ENCODE results near the gene ACCSL. TPM values are rescaled to one million over a fixed set of nuclear protein-coding genes. Genes with fewer than 3 reads are reported as not detected.

Gene ACCSL
- total RNA-seq, 2 experiments from 2014 or later = not detected

DNA sequence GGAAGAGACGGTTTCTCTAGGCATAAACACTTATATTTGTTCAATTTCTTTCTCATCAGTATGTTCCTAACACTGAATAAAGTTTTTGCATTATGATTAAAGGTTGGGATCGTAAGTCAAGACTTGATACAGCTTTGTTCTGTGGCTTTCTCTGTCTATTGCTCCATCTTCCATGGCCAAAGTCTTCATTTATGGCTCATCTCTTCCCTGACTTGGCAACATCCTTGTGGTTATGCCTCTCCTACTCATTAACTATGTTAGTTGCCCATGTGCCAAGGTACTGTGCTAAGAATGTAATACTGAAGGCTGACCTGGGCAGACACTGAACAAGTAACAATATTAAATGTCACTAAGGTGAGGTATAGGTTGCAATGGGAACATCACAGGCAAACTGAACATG lies 1.6 kb upstream of the ACCSL start:
- ChIA-PET CTCF (interaction anchor here (1.0 kb wide), 1 partner anchor 13 kb away, joined by 3 read pairs; no protein-coding TSS in a partner anchor), POLR2A (no interaction called here)
- H3K36me3 Mint-ChIP-seq (ENCODE audit: low read depth) = no peaks in the 10 kb centered on the region
- H3K4me3 Mint-ChIP-seq = no peak overlapping the region
- no peak overlapping the region for H3K27ac Mint-ChIP-seq
- H3K9me3 Mint-ChIP-seq = peaks cover 4% of the 10 kb centered on the region
- no peak for DNase-seq
- no peaks in the 10 kb centered on the region for H3K27me3 Mint-ChIP-seq
- H3K4me1 Mint-ChIP-seq = no peaks in the 10 kb centered on the region

GRCh38 chr11:44047298-44047697 lies 483 bp upstream of the ACCSL start:
- no peaks in the 10 kb centered on the region for H3K27me3 Mint-ChIP-seq
- H3K4me3 Mint-ChIP-seq = no peak overlapping the region
- H3K4me1 Mint-ChIP-seq = no peaks in the 10 kb centered on the region
- no peak overlapping the region for H3K27ac Mint-ChIP-seq
- DNase-seq = no peak
- H3K9me3 Mint-ChIP-seq = no peaks in the 10 kb centered on the region
- ChIA-PET CTCF (interaction anchor here (0.5 kb wide), 1 partner anchor 51 kb away, joined by 3 read pairs; no protein-coding TSS in a partner anchor), POLR2A (no interaction called here)
- no peaks in the 10 kb centered on the region for H3K36me3 Mint-ChIP-seq (ENCODE audit: low read depth)

DNA sequence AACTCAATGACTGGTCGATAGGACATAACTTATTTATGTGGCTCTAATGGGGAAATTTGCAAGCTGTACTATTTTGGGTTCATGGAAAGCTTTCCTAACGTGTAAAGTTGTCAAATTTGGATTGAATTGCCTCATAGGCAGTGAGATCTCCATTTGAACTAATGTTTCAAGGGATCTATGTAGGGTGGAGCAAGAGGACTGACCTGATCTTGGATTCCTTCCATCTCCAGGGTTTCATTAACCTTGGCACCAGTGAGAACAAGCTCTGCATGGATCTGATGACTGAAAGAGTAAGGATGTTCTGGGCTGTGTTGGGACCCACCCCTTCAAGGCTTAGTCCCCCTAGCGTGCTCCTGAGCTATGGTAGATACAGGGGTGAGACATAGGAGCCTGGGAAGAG lies 2.1 kb downstream of the ACCSL start:
- no peak for DNase-seq
- H3K4me1 Mint-ChIP-seq = no peaks in the 10 kb centered on the region
- ChIA-PET POLR2A (no interaction called here), CTCF (no interaction called here)
- no peak overlapping the region for H3K4me3 Mint-ChIP-seq
- no peak overlapping the region for H3K27ac Mint-ChIP-seq
- no peaks in the 10 kb centered on the region for H3K9me3 Mint-ChIP-seq
- H3K36me3 Mint-ChIP-seq (ENCODE audit: low read depth) = no peaks in the 10 kb centered on the region
- H3K27me3 Mint-ChIP-seq = no peaks in the 10 kb centered on the region

DNA sequence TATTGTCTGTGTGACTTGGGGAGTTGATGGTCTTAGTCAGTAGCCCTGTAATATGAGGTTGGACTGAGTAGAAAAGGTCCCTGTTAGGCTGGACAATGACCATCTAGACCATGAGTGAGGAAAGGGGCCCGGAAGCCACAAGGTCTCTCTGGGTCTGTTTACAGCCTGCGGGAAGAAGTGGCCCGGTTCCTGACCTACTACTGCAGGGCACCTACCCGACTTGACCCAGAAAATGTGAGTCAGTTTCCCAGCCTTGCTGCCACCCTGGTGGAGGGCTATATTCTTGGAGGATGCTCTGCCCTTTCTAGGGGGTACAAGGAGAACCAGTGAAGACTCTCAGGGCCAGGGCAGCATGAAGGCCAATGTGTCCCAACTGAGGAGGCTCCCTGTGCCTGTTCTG lies 3.4 kb downstream of the ACCSL start:
- POLR2A ChIA-PET = no interaction called here
- no peaks in the 10 kb centered on the region for H3K27me3 Mint-ChIP-seq

DNA sequence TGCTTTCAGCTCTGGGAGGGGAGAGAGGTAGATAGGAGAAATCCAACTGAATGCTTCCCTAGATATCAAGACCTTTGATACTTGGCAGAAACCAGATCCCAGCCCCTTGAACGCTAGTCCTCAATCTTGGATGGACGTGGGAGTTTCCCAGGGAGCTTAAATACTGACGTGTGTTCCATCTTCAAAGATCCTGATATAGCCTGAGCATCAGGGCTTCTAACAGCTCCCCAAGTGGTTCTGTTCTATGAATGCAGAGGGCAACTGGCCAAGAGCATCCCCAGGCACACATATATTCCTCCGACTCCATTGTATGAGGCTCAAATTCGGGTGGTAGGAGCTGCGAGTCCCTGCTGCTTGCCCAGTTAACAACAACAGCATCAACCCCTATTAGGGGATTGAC lies 9.6 kb downstream of the ACCSL start:
- no peaks in the 10 kb centered on the region for H3K27me3 Mint-ChIP-seq
- DNase-seq = no peak
- no peaks in the 10 kb centered on the region for H3K36me3 Mint-ChIP-seq (ENCODE audit: low read depth)
- H3K27ac Mint-ChIP-seq = no peak overlapping the region
- ChIA-PET CTCF (interaction anchor here (0.7 to 2.8 kb wide), 3 partner anchors 10 to 16 kb away, joined by 3 to 12 read pairs (median 4); partner anchors contain the start of gene ACCS), POLR2A (interaction anchor here (0.6 kb wide), 1 partner anchor 9 kb away, joined by 4 read pairs; no protein-coding TSS in a partner anchor)
- no peaks in the 10 kb centered on the region for H3K4me1 Mint-ChIP-seq
- no peak overlapping the region for H3K4me3 Mint-ChIP-seq
- no peaks in the 10 kb centered on the region for H3K9me3 Mint-ChIP-seq

More for the DNA sequence above, 3.4 kb downstream of the ACCSL start:
- no peak for DNase-seq
- Mint-ChIP-seq H3K36me3 (ENCODE audit: low read depth) (no peaks in the 10 kb centered on the region), H3K4me1 (no peaks in the 10 kb centered on the region), H3K4me3 (no peak overlapping the region), H3K27ac (no peak overlapping the region), H3K9me3 (no peaks in the 10 kb centered on the region)
- CTCF ChIA-PET = no interaction called here

GRCh38 chr11:44058275-44058674 lies 10.5 kb downstream of the ACCSL start:
- ChIA-PET CTCF (interaction anchor here (0.6 to 2.8 kb wide), 3 partner anchors 9 to 635 kb away, joined by 3 to 12 read pairs (median 4); partner anchors contain the start of gene ACCS), POLR2A (no interaction called here)
- DNase-seq = no peak
- H3K9me3 Mint-ChIP-seq = no peaks in the 10 kb centered on the region
- no peak overlapping the region for H3K4me3 Mint-ChIP-seq
- H3K27me3 Mint-ChIP-seq = no peaks in the 10 kb centered on the region
- H3K36me3 Mint-ChIP-seq (ENCODE audit: low read depth) = no peaks in the 10 kb centered on the region
- peaks cover 3% of the 10 kb centered on the region for H3K4me1 Mint-ChIP-seq
- H3K27ac Mint-ChIP-seq = no peak overlapping the region

DNA sequence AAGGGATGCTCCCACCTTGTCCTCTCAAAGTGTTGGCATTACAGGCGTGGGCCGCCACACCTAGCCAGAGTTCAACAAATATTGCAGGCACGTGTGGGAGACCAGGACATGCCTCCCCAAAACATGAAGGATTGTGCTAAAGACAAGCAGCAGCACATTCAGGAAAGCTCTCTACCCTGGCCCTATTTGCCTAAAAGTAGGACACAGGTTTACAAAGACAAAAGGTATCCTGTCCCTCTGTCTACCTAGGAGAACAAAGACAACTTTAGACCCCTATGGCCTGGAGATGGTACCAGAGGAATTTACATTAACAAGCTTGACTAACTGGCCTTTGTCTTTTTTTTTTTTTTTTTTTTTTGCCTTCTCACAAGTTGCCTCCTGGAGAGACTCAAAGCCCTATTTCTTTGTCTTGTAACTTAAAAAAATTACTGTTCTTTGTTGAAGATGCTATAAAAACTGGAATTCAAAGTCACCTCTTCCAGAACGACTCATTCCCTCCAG lies 17.4 kb downstream of the ACCSL start:
- no peaks in the 10 kb centered on the region for H3K9me3 Mint-ChIP-seq
- CTCF ChIA-PET = interaction anchor here (0.5 to 0.7 kb wide), 2 partner anchors 69 to 76 kb away, joined by 3 to 4 read pairs; no protein-coding TSS in a partner anchor
- H3K4me3 Mint-ChIP-seq = peak overlapping the region; percentile 78
- H3K4me1 Mint-ChIP-seq = peaks cover 28% of the 10 kb centered on the region
- DNase-seq = no peak
- H3K27ac Mint-ChIP-seq = peak overlapping the region; percentile 89
- H3K27me3 Mint-ChIP-seq = no peaks in the 10 kb centered on the region
- POLR2A ChIA-PET = no interaction called here
- H3K36me3 Mint-ChIP-seq (ENCODE audit: low read depth) = no peaks in the 10 kb centered on the region

- ChIA-PET CTCF (interaction anchor here (0.5 to 3.4 kb wide), 5 partner anchors 9 to 797 kb away, joined by 3 to 12 read pairs (median 4); no protein-coding TSS in a partner anchor), POLR2A (no interaction called here)
- Mint-ChIP-seq H3K4me3 (peak within 1 kb of the TSS; percentile 78), H3K9me3 (no peaks in the 10 kb centered on the region), H3K27me3 (no peaks in the 10 kb centered on the region), H3K36me3 (ENCODE audit: low read depth) (no peaks in the 10 kb centered on the region), H3K27ac (peak within 1 kb of the TSS; percentile 89), H3K4me1 (peaks cover 28% of the 10 kb centered on the region)
- DNase-seq = peak; percentile 88
Measured at GRCh38 chr11:44065841-44066731, 18.3 kb downstream of the ACCSL start, which contains the start of gene ACCS. Gene ACCS, plus strand, starts transcription at chr11:44066270. Its CDS starts 1,358 bp downstream, at chr11:44067628.

GRCh38 chr11:44066732-44067141 lies 19.0 kb downstream of the ACCSL start:
- Mint-ChIP-seq H3K36me3 (ENCODE audit: low read depth) (no peaks in the 10 kb centered on the region), H3K27ac (peak overlapping the region; percentile 89), H3K27me3 (no peaks in the 10 kb centered on the region), H3K4me3 (peak overlapping the region; percentile 78), H3K9me3 (no peaks in the 10 kb centered on the region), H3K4me1 (peaks cover 28% of the 10 kb centered on the region)
- no peak for DNase-seq
- ChIA-PET POLR2A (no interaction called here), CTCF (interaction anchor here (0.5 to 3.4 kb wide), 6 partner anchors 9 to 796 kb away, joined by 3 to 12 read pairs (median 4); no protein-coding TSS in a partner anchor)

GRCh38 chr11:44067266-44067665 lies 19.5 kb downstream of the ACCSL start:
- no peaks in the 10 kb centered on the region for H3K27me3 Mint-ChIP-seq
- ChIA-PET POLR2A (no interaction called here), CTCF (interaction anchor here (0.8 to 3.4 kb wide), 5 partner anchors 10 to 28 kb away, joined by 3 to 12 read pairs (median 4); partner anchors contain the start of gene EXT2)
- no peaks in the 10 kb centered on the region for H3K9me3 Mint-ChIP-seq
- DNase-seq = no peak
- peak overlapping the region; percentile 78 for H3K4me3 Mint-ChIP-seq
- H3K4me1 Mint-ChIP-seq = peaks cover 28% of the 10 kb centered on the region
- H3K27ac Mint-ChIP-seq = peak overlapping the region; percentile 89
- no peaks in the 10 kb centered on the region for H3K36me3 Mint-ChIP-seq (ENCODE audit: low read depth)

GRCh38 chr11:44068180-44068579 lies 20.4 kb downstream of the ACCSL start:
- POLR2A ChIA-PET = no interaction called here
- no peak overlapping the region for H3K27ac Mint-ChIP-seq
- H3K36me3 Mint-ChIP-seq (ENCODE audit: low read depth) = no peaks in the 10 kb centered on the region
- no peak overlapping the region for H3K4me3 Mint-ChIP-seq
- H3K4me1 Mint-ChIP-seq = peaks cover 25% of the 10 kb centered on the region
- DNase-seq = no peak
- CTCF ChIA-PET = interaction anchor here (1.2 to 3.4 kb wide), 4 partner anchors 11 to 27 kb away, joined by 3 to 12 read pairs (median 4); partner anchors contain the start of gene EXT2
- no peaks in the 10 kb centered on the region for H3K27me3 Mint-ChIP-seq
- H3K9me3 Mint-ChIP-seq = no peaks in the 10 kb centered on the region

GRCh38 chr11:44071157-44071556 lies 23.4 kb downstream of the ACCSL start:
- peaks cover 13% of the 10 kb centered on the region for H3K4me1 Mint-ChIP-seq
- H3K27me3 Mint-ChIP-seq = no peaks in the 10 kb centered on the region
- no peak overlapping the region for H3K4me3 Mint-ChIP-seq
- H3K9me3 Mint-ChIP-seq = no peaks in the 10 kb centered on the region
- DNase-seq = no peak
- H3K36me3 Mint-ChIP-seq (ENCODE audit: low read depth) = no peaks in the 10 kb centered on the region
- ChIA-PET CTCF (interaction anchor here (0.9 to 3.4 kb wide), 5 partner anchors 8 to 24 kb away, joined by 3 to 14 read pairs (median 3); partner anchors contain the start of gene EXT2), POLR2A (no interaction called here)
- no peak overlapping the region for H3K27ac Mint-ChIP-seq

Measured in activated CD4-positive, alpha-beta T cell treated with anti-CD3 and anti-CD28 coated beads, Interleukin-2, amount 10 ng/mL, durations not matched to agents 7 days and 5 days (primary cell).